Tibial nerve (tissue), 3 donors: ENCODE results near the gene SPTB.

Experiments used
- CTCF ChIP-seq, 5 experiments: fragments of 200-600 bp in 3 of 5; fragments of 450-650 bp in 2 of 5; sonication (generic) in 3 of 5; IDR thresholded peaks; one replicate each; pipeline ENCODE4 v1.5.1; 2016 to 2019; ENCODE audit warnings: antibody characterized with exemption in 5 of 5, mild to moderate bottlenecking in 3 of 5, moderate library complexity in 2 of 5
- POLR2A ChIP-seq, 2 donors: fragments of 450-650 bp; IDR thresholded peaks; one replicate each; pipeline ENCODE4 v1.6.1; 2017; ENCODE audit warnings: antibody characterized with exemption in 2 of 2, mild to moderate bottlenecking in 2 of 2, moderate library complexity in 2 of 2

DNA sequence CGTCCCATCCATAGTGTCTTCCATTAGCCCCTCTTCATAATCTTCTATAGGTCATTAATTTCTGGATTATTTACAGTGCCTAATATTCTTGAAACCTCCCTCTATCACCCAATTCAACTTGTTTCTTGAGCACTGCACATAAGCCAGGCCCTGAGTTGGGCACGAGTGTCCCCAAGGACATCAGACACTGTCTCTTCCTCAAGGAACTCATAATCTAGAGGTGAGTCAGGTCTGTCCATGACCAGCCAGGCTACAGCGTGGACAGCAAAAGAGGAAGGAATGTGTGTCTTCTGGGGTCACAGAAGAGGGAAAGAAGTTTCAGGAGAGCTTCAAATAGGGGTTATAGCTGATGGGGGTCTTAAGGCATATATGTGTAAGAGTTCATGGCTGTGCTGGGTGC, 12.5 kb downstream of the SPTB start:
- TF ChIP-seq CTCF (IDR thresholded peaks at IDR 0.05) (no peak), POLR2A (IDR thresholded peaks at IDR 0.05) (no peak)
